GM12878 (cell line): ENCODE measurements around the gene COL4A2. TPM values are rescaled to one million over a fixed set of nuclear protein-coding genes. Genes with fewer than 3 reads are reported as not detected.

Experiments used
- ATAC-seq: fragments of 200-7000 bp; cut with Tn5 transposase; 3 replicates; pipeline ENCODE4 v1.9.1; 2020; ENCODE audit warnings: mild to moderate bottlenecking, moderate library complexity
- BruUV-seq: library from RNA; stranded (reverse); fragments of 400-500 nt; replicated peaks from 2 replicates; lab custom pipeline; 2021; lab: Mats Ljungman, UMichigan
- CTCF ChIA-PET: fragments of 300-600 bp; sonication (Branson Sonifier 250); formaldehyde crosslinking; extraction: SDS; loops from one replicate; lab custom pipeline; 2021; ENCODE audit warnings: inconsistent platforms; lab: Yijun Ruan, JAX
- POLR2A ChIA-PET: fragments of 350-600 bp; formaldehyde crosslinking; extraction: SDS; loops from one replicate; lab custom pipeline; 2021; ENCODE audit warnings: inconsistent platforms; lab: Charles Lee
- RAD21 ChIA-PET: fragments of 300-600 bp; sonication (Branson Sonifier 250); formaldehyde crosslinking; loops from one replicate; lab custom pipeline; 2023; ENCODE audit warnings: antibody characterized with exemption; ENCODE audit not compliant: unreplicated experiment; lab: Charles Lee
- SMC1A ChIA-PET: fragments of 300-600 bp; sonication (Branson Sonifier 250); formaldehyde crosslinking; loops from one replicate; lab custom pipeline; 2023; ENCODE audit not compliant: unreplicated experiment, uncharacterized antibody; lab: Charles Lee
- DNase-seq: peaks from one replicate; pipeline ENCODE4 v3.0.0-alpha.2; 2011; ENCODE audit warnings: low read depth, low spot score
- FAIRE-seq: peaks from 3 replicates; lab custom pipeline; 2011; peaks lifted over from hg19 to GRCh38; lab: Jason Lieb, UNC
- H2AFZ ChIP-seq: 2 replicates; pipeline ENCODE4 v1.6.0; 2011; ENCODE audit warnings: low read depth, low read length, control low read depth; ENCODE audit not compliant: control insufficient read depth
- H3K27ac ChIP-seq: 2 replicates; pipeline ENCODE4 v1.5.1; 2011; ENCODE audit warnings: control low read depth; ENCODE audit not compliant: control insufficient read depth, insufficient read depth
- H3K27me3 ChIP-seq, 2 experiments: replicated peaks in 1 of 2; 2 replicates each; pipeline versions ENCODE4 v1.6.0 to v1.6.1; 2011; ENCODE audit warnings: low read length in 1 of 2; ENCODE audit not compliant: control insufficient read depth in 2 of 2, insufficient read depth in 2 of 2
- H3K36me3 ChIP-seq, 2 experiments: 2 replicates each; pipeline ENCODE4 v1.5.1; 2011; ENCODE audit warnings: low read length in 1 of 2; ENCODE audit not compliant: control insufficient read depth in 2 of 2, insufficient read depth in 2 of 2
- H3K4me1 ChIP-seq: 2 replicates; pipeline ENCODE4 v1.6.1; 2011; ENCODE audit warnings: mild to moderate bottlenecking, low read length, moderate library complexity, mixed read lengths; ENCODE audit not compliant: control insufficient read depth, insufficient read depth
- H3K4me2 ChIP-seq: 2 replicates; pipeline ENCODE4 v1.6.0; 2011; ENCODE audit warnings: control low read depth; ENCODE audit not compliant: control insufficient read depth, insufficient read depth
- H3K4me3 ChIP-seq: fragments of 200-600 bp; sonication (generic); 2 replicates; pipeline ENCODE4 v1.5.1; 2016
- H3K79me2 ChIP-seq: 2 replicates; pipeline ENCODE4 v1.6.0; 2011; ENCODE audit warnings: low read length; ENCODE audit not compliant: control insufficient read depth, insufficient read depth
- H3K9ac ChIP-seq: 2 replicates; pipeline ENCODE4 v1.8.0; 2011; ENCODE audit warnings: low read length, control low read depth, mixed read lengths; ENCODE audit not compliant: control insufficient read depth, insufficient read depth
- H3K9me3 ChIP-seq: replicated peaks from 3 replicates; pipeline ENCODE4 v1.5.1; 2011; ENCODE audit warnings: mild to moderate bottlenecking, low read length; ENCODE audit not compliant: control insufficient read depth, insufficient read depth
- H4K20me1 ChIP-seq: 2 replicates; pipeline ENCODE4 v1.6.0; 2011; ENCODE audit not compliant: control insufficient read depth, insufficient read depth
- ATF2 ChIP-seq: IDR thresholded peaks from 2 replicates; pipeline ENCODE4 v1.6.1; 2012; ENCODE audit warnings: low read length, inconsistent platforms
- E2F8 ChIP-seq: fragments of 450-650 bp; IDR thresholded peaks from 2 replicates; pipeline ENCODE4 v1.6.1; 2018; ENCODE audit warnings: mild to moderate bottlenecking, low read depth, moderate library complexity; ENCODE audit not compliant: partially characterized antibody
- ESRRA ChIP-seq: IDR thresholded peaks from 2 replicates; pipeline ENCODE4 v1.6.1; 2012; ENCODE audit warnings: mild to moderate bottlenecking, low read length, improper control_type of control experiment
- HCFC1 ChIP-seq: fragments of 150-350 bp; IDR thresholded peaks from 2 replicates; pipeline ENCODE4 v1.6.1; 2014; ENCODE audit warnings: low read length
- IKZF1 ChIP-seq: fragments of 450-650 bp; conservative IDR thresholded peaks from 2 replicates; pipeline ENCODE4 v1.6.1; 2017; ENCODE audit warnings: antibody characterized with exemption, mild to moderate bottlenecking
- LARP7 ChIP-seq: fragments of 450-650 bp; IDR thresholded peaks from 2 replicates; pipeline ENCODE4 v1.6.1; 2017; ENCODE audit warnings: mild to moderate bottlenecking
- NR2C1 ChIP-seq: fragments of 450-650 bp; IDR thresholded peaks from 2 replicates; pipeline ENCODE4 v1.6.1; 2017; ENCODE audit warnings: antibody characterized with exemption, mild to moderate bottlenecking, moderate library complexity
- PRDM15 ChIP-seq: fragments of 450-650 bp; formaldehyde crosslinking; IDR thresholded peaks from 2 replicates; pipeline ENCODE4 v1.4.0; 2020; ENCODE audit warnings: mild to moderate bottlenecking, moderate library complexity
- RB1 ChIP-seq: fragments of 450-650 bp; formaldehyde crosslinking; IDR thresholded peaks from 2 replicates; pipeline ENCODE4 v1.6.1; 2017; ENCODE audit warnings: mild to moderate bottlenecking, borderline replicate concordance
- RCOR1 ChIP-seq: conservative IDR thresholded peaks from 2 replicates; pipeline ENCODE4 v1.6.1; 2012; ENCODE audit warnings: low read depth, low read length, improper control_type of control experiment
- SMAD1 ChIP-seq: fragments of 450-650 bp; IDR thresholded peaks from 2 replicates; pipeline ENCODE4 v1.6.1; 2018; ENCODE audit warnings: mild to moderate bottlenecking, low read depth; ENCODE audit not compliant: partially characterized antibody
- SPI1 ChIP-seq: IDR thresholded peaks from 2 replicates; pipeline ENCODE4 v1.6.1; 2011; ENCODE audit warnings: low read depth, mild to moderate bottlenecking, low read length, moderate library complexity, borderline replicate concordance; ENCODE audit not compliant: insufficient read depth
- TARDBP ChIP-seq: IDR thresholded peaks from 2 replicates; pipeline ENCODE4 v1.6.1; 2016; ENCODE audit warnings: borderline replicate concordance
- WGBS: methylation state at CpG from one replicate; pipeline ENCODE4 v1.1.6; 2016; ENCODE audit warnings: low lambda C conversion rate; ENCODE audit not compliant: insufficient replicate concordance, insufficient coverage; ENCODE audit errors: missing lambda C conversion rate; 5-methylcytosine and 5-hydroxymethylcytosine counted together
- in situ Hi-C: fragments of 300-500 bp; cut with MboI; formaldehyde crosslinking; loops from 9 replicates; pipeline ENCODE4 v1.14.3; 2018; ENCODE audit warnings: mixed read lengths
- intact Hi-C: fragments of 100-400 bp; cut with micrococcal nuclease; formaldehyde crosslinking; loops from one replicate; pipeline ENCODE4 v1.14.2; 2022; ENCODE audit not compliant: unreplicated experiment
- polyA plus RNA-seq, 11 experiments: library from polyadenylated mRNA; depleted of rRNA in 4 of 11; unstranded in 6 of 11; stranded (reverse) in 5 of 11; fragments of >200 nt; fragmentation: Nextera tagmentation in 4 of 11; fragmentation: Illumina TruSeq in 1 of 11; extraction: Ambion mirVana in 4 of 11; extraction: Trizol in 1 of 11; gene quantifications; 1 replicate in 1 of 11; 2 replicates in 10 of 11; pipeline versions ENCODE4 v1.2.1 to v1.2.3, GENCODE V29; 2011 to 2016; ENCODE audit warnings: inconsistent platforms in 2 of 11, missing spikeins in 2 of 11, low read depth in 1 of 11
- total RNA-seq, 4 experiments: library from RNA; depleted of rRNA in 3 of 4; stranded (reverse); fragments of >200 nt in 3 of 4; fragmentation: Illumina TruSeq in 1 of 4; extraction: Trizol in 1 of 4; gene quantifications; 2 replicates each; pipeline versions ENCODE4 v1.2.1 to v1.2.3, GENCODE V29; 2013 to 2021

The COL4A2 gene
- total and polyA plus RNA-seq, 10 of the 15 experiments (the other 5 are each of a cell fraction or from before 2014, with no cell fraction given) = 0.16 to 1.6 (median 0.62) TPM; not detected in 3

- TF ChIP-seq TARDBP (no peak), SPI1 (no peak), NR2C1 (no peak), RCOR1 (no peak), IKZF1 (no peak), SMAD1 (no peak), HCFC1 (no peak)
Measured at GRCh38 chr13:110436786-110437370, 129.8 kb downstream of the COL4A2 start (continued).

- RAD21 ChIA-PET = no interaction called here
- no peak overlapping the region for H3K9ac ChIP-seq
- H3K4me3 ChIP-seq = no peak overlapping the region
- CTCF ChIA-PET = interaction anchor here (0.6 to 1.1 kb wide), 3 partner anchors 17 to 297 kb away, joined by 3 read pairs; no protein-coding TSS in a partner anchor
- intact Hi-C loops = no loop called here
- no peak for DNase-seq
- H3K4me2 ChIP-seq = no peak overlapping the region
- no peaks in the 10 kb centered on the region for H3K27me3 ChIP-seq
- in situ Hi-C loops = no loop called here
- WGBS = 60% methylated on average over 19 of the region's 19 CpGs
- H2AFZ ChIP-seq = no peak overlapping the region
- no peaks in the 10 kb centered on the region for H3K9me3 ChIP-seq
- H3K36me3 ChIP-seq = no peaks in the 10 kb centered on the region
- SMC1A ChIA-PET = no interaction called here
- no peak for ATAC-seq
- no peak overlapping the region for H3K27ac ChIP-seq
- no TSS peak for BruUV-seq
- POLR2A ChIA-PET = no interaction called here
- no peaks in the 10 kb centered on the region for H4K20me1 ChIP-seq
- no peak for FAIRE-seq
- no peak for TF ChIP-seq PRDM15 (CRISPR knock-in tag)
- TF ChIP-seq E2F8 = no peak
- TF ChIP-seq LARP7 = no peak
- TF ChIP-seq ESRRA = no peak
- TF ChIP-seq RB1 = no peak
- TF ChIP-seq ATF2 = no peak
- TF ChIP-seq, all 136 proteins: peak for 0
- peaks cover 1% of the 10 kb centered on the region for H3K4me1 ChIP-seq
- no peaks in the 10 kb centered on the region for H3K79me2 ChIP-seq
Measured at GRCh38 chr13:110438211-110438610, 131.1 kb downstream of the COL4A2 start.
